NCI-H446 treated with DMSO at 0.1 percent for 48 hours (cell line): ENCODE results near the gene SYNE3.
A peak's percentile ranks its signal among the peaks of the same experiment; 100 is the strongest.

Experiments
- DNase-seq: peaks from one replicate; lab custom pipeline; 2025; lab: John Stamatoyannopoulos, UW

Gene SYNE3

GRCh38 chr14:95516554-95517181 is at the start of gene SYNE3:
Gene SYNE3 (minus strand): TSS chr14:95516650. CDS start chr14:95475821, 40,829 bp downstream.
- no peak for DNase-seq

- no peak for DNase-seq
Observed at GRCh38 chr14:95564060-95564459, 47.6 kb upstream of the SYNE3 start.

GRCh38 chr14:95562892-95563685 is 46.6 kb upstream of the SYNE3 start:
- DNase-seq = no peak

GRCh38 chr14:95561001-95561412 is 44.6 kb upstream of the SYNE3 start:
- DNase-seq = peak; percentile 56

- no peak for DNase-seq
Observed at GRCh38 chr14:95559203-95559602, 42.8 kb upstream of the SYNE3 start.

GRCh38 chr14:95557832-95558231 is 41.4 kb upstream of the SYNE3 start:
- no peak for DNase-seq

- no peak for DNase-seq
Observed at GRCh38 chr14:95557291-95557690, 40.8 kb upstream of the SYNE3 start.

- DNase-seq = no peak
Observed at GRCh38 chr14:95555053-95555452, 38.6 kb upstream of the SYNE3 start.

GRCh38 chr14:95553141-95553540 is 36.7 kb upstream of the SYNE3 start:
- DNase-seq = no peak

GRCh38 chr14:95551435-95551834 is 35.0 kb upstream of the SYNE3 start:
- no peak for DNase-seq

- no peak for DNase-seq
Observed at GRCh38 chr14:95549656-95550585, 33.5 kb upstream of the SYNE3 start.

GRCh38 chr14:95548328-95548929 is 32.0 kb upstream of the SYNE3 start:
- DNase-seq = no peak

GRCh38 chr14:95547626-95548327 is 31.3 kb upstream of the SYNE3 start:
- no peak for DNase-seq

- no peak for DNase-seq
Observed at GRCh38 chr14:95547272-95547625, 30.8 kb upstream of the SYNE3 start.

- no peak for DNase-seq
Observed at GRCh38 chr14:95545515-95546168, 29.2 kb upstream of the SYNE3 start.

GRCh38 chr14:95544588-95544987 is 28.1 kb upstream of the SYNE3 start:
- DNase-seq = no peak

GRCh38 chr14:95543021-95543420 is 26.6 kb upstream of the SYNE3 start:
- DNase-seq = no peak

GRCh38 chr14:95541932-95542930 is 25.8 kb upstream of the SYNE3 start:
- no peak for DNase-seq

- no peak for DNase-seq
Observed at GRCh38 chr14:95541346-95541745, 24.9 kb upstream of the SYNE3 start.
